ENCODE data around the gene LETMD1. TPM values are rescaled to one million over a fixed set of nuclear protein-coding genes. Genes with fewer than 3 reads are reported as not detected.

LETMD1 gene
- total and polyA plus RNA-seq, 2 donors from 2014 or later, result 54.4 to 68.2 TPM

GRCh38 chr12:51017452-51017851 is 30.7 kb upstream of the LETMD1 start:
- Histone ChIP-seq H3K4me1 (ENCODE audit: control insufficient read depth in 2 of 3, insufficient read depth in 2 of 3, low read depth in 1 of 3, low read length in 3 of 3) (peaks cover 0 to 16% (median 6%) of the 10 kb centered on the region in 3 donors), H3K27me3 (ENCODE audit: control insufficient read depth, insufficient read depth, low read length) (no peaks in the 10 kb centered on the region), H3K36me3 (ENCODE audit: control insufficient read depth in 2 of 3, insufficient read depth in 3 of 3, low read length in 3 of 3) (no peaks in the 10 kb centered on the region), H3K4me3 (ENCODE audit: low read length in 3 of 3) (no peak overlapping the region), H3K9me3 (ENCODE audit: control insufficient read depth in 2 of 3, insufficient read depth in 1 of 3, low read length in 3 of 3) (no peaks in the 10 kb centered on the region), H3K9ac (ENCODE audit: low read length in 3 of 3) (no peak overlapping the region), H3K27ac (ENCODE audit: low read depth in 2 of 2, low read length in 2 of 2) (no peak overlapping the region)
- intact Hi-C loops (cut with DNase I), result no loop called here
- DNase-seq, result no peak
- FAIRE-seq, result no peak
- TF ChIP-seq, protein P1, sequence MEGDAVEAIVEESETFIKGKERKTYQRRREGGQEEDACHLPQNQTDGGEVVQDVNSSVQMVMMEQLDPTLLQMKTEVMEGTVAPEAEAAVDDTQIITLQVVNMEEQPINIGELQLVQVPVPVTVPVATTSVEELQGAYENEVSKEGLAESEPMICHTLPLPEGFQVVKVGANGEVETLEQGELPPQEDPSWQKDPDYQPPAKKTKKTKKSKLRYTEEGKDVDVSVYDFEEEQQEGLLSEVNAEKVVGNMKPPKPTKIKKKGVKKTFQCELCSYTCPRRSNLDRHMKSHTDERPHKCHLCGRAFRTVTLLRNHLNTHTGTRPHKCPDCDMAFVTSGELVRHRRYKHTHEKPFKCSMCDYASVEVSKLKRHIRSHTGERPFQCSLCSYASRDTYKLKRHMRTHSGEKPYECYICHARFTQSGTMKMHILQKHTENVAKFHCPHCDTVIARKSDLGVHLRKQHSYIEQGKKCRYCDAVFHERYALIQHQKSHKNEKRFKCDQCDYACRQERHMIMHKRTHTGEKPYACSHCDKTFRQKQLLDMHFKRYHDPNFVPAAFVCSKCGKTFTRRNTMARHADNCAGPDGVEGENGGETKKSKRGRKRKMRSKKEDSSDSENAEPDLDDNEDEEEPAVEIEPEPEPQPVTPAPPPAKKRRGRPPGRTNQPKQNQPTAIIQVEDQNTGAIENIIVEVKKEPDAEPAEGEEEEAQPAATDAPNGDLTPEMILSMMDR (IDR thresholded peaks at IDR 0.05; ENCODE audit: borderline replicate concordance, extremely low read depth, insufficient read depth), result no peak

DNA sequence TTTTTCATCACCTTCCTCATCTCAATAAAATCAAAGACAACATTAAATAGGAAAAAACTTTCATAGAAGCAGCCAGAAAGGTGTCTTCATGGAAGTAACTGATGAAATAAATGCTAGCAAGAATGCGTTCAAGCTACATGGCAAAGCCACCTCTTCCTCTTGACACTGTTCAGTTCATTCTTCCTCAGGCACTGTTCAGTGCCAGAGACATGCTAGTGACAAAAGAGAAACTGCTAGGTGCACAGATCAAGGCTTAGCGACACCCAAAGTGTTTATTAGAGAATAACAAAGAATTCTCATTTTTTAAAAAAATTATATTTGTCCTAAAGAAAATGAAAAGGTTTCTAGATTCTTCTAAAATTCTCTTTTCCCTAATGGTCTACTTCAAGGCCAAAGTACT is 29.2 kb upstream of the LETMD1 start:
- no peak for FAIRE-seq
- Histone ChIP-seq H3K36me3 (ENCODE audit: control insufficient read depth in 2 of 3, insufficient read depth in 3 of 3, low read length in 3 of 3) (no peaks in the 10 kb centered on the region), H3K9me3 (ENCODE audit: control insufficient read depth in 2 of 3, insufficient read depth in 1 of 3, low read length in 3 of 3) (no peaks in the 10 kb centered on the region), H3K27ac (ENCODE audit: low read depth in 2 of 2, low read length in 2 of 2) (no peak overlapping the region), H3K4me1 (ENCODE audit: control insufficient read depth in 2 of 3, insufficient read depth in 2 of 3, low read depth in 1 of 3, low read length in 3 of 3) (peaks cover 0 to 28% (median 9%) of the 10 kb centered on the region in 3 donors), H3K27me3 (ENCODE audit: control insufficient read depth, insufficient read depth, low read length) (no peaks in the 10 kb centered on the region), H3K9ac (ENCODE audit: low read length in 3 of 3) (no peak overlapping the region), H3K4me3 (ENCODE audit: low read length in 3 of 3) (no peak overlapping the region)
- no peak for DNase-seq
- TF ChIP-seq, protein P1 (IDR thresholded peaks at IDR 0.05; ENCODE audit: borderline replicate concordance, extremely low read depth, insufficient read depth), result no peak
- intact Hi-C loops (cut with DNase I), result no loop called here

DNA sequence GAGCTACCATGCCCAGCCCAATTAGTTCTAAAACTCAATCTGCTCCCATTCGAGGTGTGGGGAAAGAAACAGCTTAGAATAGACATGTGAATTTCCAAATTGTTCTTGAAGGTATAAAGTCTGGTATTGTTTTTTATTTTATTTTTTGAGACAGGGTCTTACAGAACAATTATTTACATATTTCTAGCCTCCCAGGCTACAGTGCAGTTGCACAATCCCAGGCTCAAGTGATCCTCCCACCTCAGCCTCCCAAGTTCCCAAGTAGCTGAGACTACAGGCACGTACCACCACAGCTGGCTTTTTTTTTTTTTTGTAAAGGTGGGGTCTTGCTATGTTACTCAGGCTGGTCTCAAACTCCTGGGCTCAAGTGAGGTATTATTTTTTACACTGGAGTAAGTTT is 28.2 kb upstream of the LETMD1 start:
- Histone ChIP-seq H3K27me3 (ENCODE audit: control insufficient read depth, insufficient read depth, low read length) (no peaks in the 10 kb centered on the region), H3K9ac (ENCODE audit: low read length in 3 of 3) (no peak overlapping the region), H3K4me1 (ENCODE audit: control insufficient read depth in 2 of 3, insufficient read depth in 2 of 3, low read depth in 1 of 3, low read length in 3 of 3) (peaks cover 0 to 28% (median 11%) of the 10 kb centered on the region in 3 donors), H3K27ac (ENCODE audit: low read depth in 2 of 2, low read length in 2 of 2) (no peak overlapping the region), H3K9me3 (ENCODE audit: control insufficient read depth in 2 of 3, insufficient read depth in 1 of 3, low read length in 3 of 3) (no peaks in the 10 kb centered on the region), H3K4me3 (ENCODE audit: low read length in 3 of 3) (no peak overlapping the region), H3K36me3 (ENCODE audit: control insufficient read depth in 2 of 3, insufficient read depth in 3 of 3, low read length in 3 of 3) (no peaks in the 10 kb centered on the region)
- TF ChIP-seq, protein P1 (IDR thresholded peaks at IDR 0.05; ENCODE audit: borderline replicate concordance, extremely low read depth, insufficient read depth), result no peak
- FAIRE-seq (no peak), DNase-seq (no peak)
- intact Hi-C loops (cut with DNase I), result no loop called here

Measured in kidney (tissue), 14 donors.